ENCODE results near the gene RBP5.
A peak's percentile ranks its signal among the peaks of the same experiment; 100 is the strongest.

RBP5 gene

GRCh38 chr12:7145671-7146070, 17.0 kb upstream of the RBP5 start:
- DNase-seq (ENCODE audit: low read depth), result no peak

- DNase-seq (ENCODE audit: low read depth), result no peak
These were observed 15.9 kb upstream of the RBP5 start for GRCh38 chr12:7144414-7145120.

GRCh38 chr12:7143564-7143963, 14.9 kb upstream of the RBP5 start:
- DNase-seq (ENCODE audit: low read depth), result no peak

GRCh38 chr12:7142809-7143465, 14.2 kb upstream of the RBP5 start:
- no peak for DNase-seq (ENCODE audit: low read depth)

- DNase-seq (ENCODE audit: low read depth), result peak; percentile 25
These were observed 13.5 kb upstream of the RBP5 start for GRCh38 chr12:7142056-7142644.

- no peak for DNase-seq (ENCODE audit: low read depth)
These were observed 12.8 kb upstream of the RBP5 start for GRCh38 chr12:7141351-7142005.

- no peak for DNase-seq (ENCODE audit: low read depth)
These were observed 10.5 kb upstream of the RBP5 start for GRCh38 chr12:7139200-7139599.

- no peak for DNase-seq (ENCODE audit: low read depth)
These were observed 9.2 kb upstream of the RBP5 start for GRCh38 chr12:7137908-7138307.

GRCh38 chr12:7136676-7137075, 8.0 kb upstream of the RBP5 start:
- no peak for DNase-seq (ENCODE audit: low read depth)

- DNase-seq (ENCODE audit: low read depth), result no peak
These were observed 7.4 kb upstream of the RBP5 start for GRCh38 chr12:7136071-7136470.

- no peak for DNase-seq (ENCODE audit: low read depth)
These were observed 5.9 kb upstream of the RBP5 start for GRCh38 chr12:7134396-7135166.

- DNase-seq (ENCODE audit: low read depth), result no peak
These were observed 2.8 kb upstream of the RBP5 start for GRCh38 chr12:7131502-7131866.

- peak; percentile 47 for DNase-seq (ENCODE audit: low read depth)
These were observed 2.2 kb upstream of the RBP5 start for GRCh38 chr12:7130701-7131501.

GRCh38 chr12:7129872-7130691, 1.4 kb upstream of the RBP5 start, which contains the start of gene CLSTN3:
CLSTN3 (plus strand) TSS chr12:7130371; CDS start chr12:7130649, 278 bp downstream.
- DNase-seq (ENCODE audit: low read depth), result peak; percentile 76

- no peak for DNase-seq (ENCODE audit: low read depth)
These were observed 690 bp upstream of the RBP5 start for GRCh38 chr12:7129287-7129871.

- DNase-seq (ENCODE audit: low read depth), result no peak
These were observed 618 bp downstream of the RBP5 start for GRCh38 chr12:7127916-7128626.

GRCh38 chr12:7125632-7126227, 3.0 kb downstream of the RBP5 start:
- no peak for DNase-seq (ENCODE audit: low read depth)

GRCh38 chr12:7123806-7124522, 4.7 kb downstream of the RBP5 start:
- no peak for DNase-seq (ENCODE audit: low read depth)

Data from stimulated activated CD8-positive, alpha-beta memory T cell treated with anti-CD3 and anti-CD28 coated beads, Interleukin-4, amount 100 ng/mL, for 24 hours (primary cell).